HCT116 (cell line): Measurements from ENCODE around the gene COBL. TPM values are rescaled to one million over a fixed set of nuclear protein-coding genes. Genes with fewer than 3 reads are reported as not detected.

Source experiments
- ATAC-seq: fragments of 200-7000 bp; cut with Tn5 transposase; 2 replicates; pipeline ENCODE4 v1.9.1; 2020; ENCODE audit warnings: mild to moderate bottlenecking, moderate library complexity
- BruUV-seq: library from RNA; stranded (reverse); fragments of 400-500 nt; replicated peaks from 2 replicates; lab custom pipeline; 2021; lab: Mats Ljungman, UMichigan
- CTCF ChIA-PET: fragments of 300-600 bp; sonication (Branson Sonifier 250); formaldehyde crosslinking; loops from one replicate; lab custom pipeline; 2021; ENCODE audit warnings: antibody characterized with exemption; lab: Charles Lee
- POLR2A ChIA-PET: fragments of 300-600, 350-600 bp; sonication (Branson Sonifier 250); formaldehyde crosslinking; loops from one replicate; lab custom pipeline; 2021; ENCODE audit warnings: antibody characterized with exemption; lab: Charles Lee
- RAD21 ChIA-PET, 2 experiments: fragments of 300-600 bp; sonication (Branson Sonifier 250); formaldehyde crosslinking; loops; one replicate each; lab custom pipeline; 2023; ENCODE audit warnings: low total read pairs in 2 of 2; ENCODE audit not compliant: uncharacterized antibody in 2 of 2, unreplicated experiment in 2 of 2, low non-redundant PET in 1 of 2; lab: Charles Lee
- DNase-seq: peaks from one replicate; pipeline ENCODE4 v3.0.0-alpha.2; 2010; ENCODE audit warnings: low read depth, low spot score
- H2AFZ ChIP-seq: fragments of 200-600 bp; shearing (Covaris generic), sonication (generic); 2 replicates; pipeline ENCODE4 v1.6.1; 2017; ENCODE audit warnings: low read depth, mixed run types, mixed read lengths, antibody characterized with exemption, low read length; ENCODE audit not compliant: poor library complexity, severe bottlenecking
- H3K27ac ChIP-seq: 2 replicates; pipeline ENCODE4 v1.5.1; 2012; ENCODE audit warnings: low read depth, low read length
- H3K27me3 ChIP-seq: fragments of 200-600 bp; sonication (generic); 2 replicates; pipeline ENCODE4 v1.6.1; 2016; ENCODE audit warnings: mixed run types, low read length, mixed read lengths; ENCODE audit not compliant: insufficient read depth
- H3K36me3 ChIP-seq, 2 experiments: fragments of 200-500 bp in 1 of 2; fragments of 200-600 bp in 1 of 2; sonication (Bioruptor generic) in 1 of 2; sonication (generic) in 1 of 2; 2 replicates each; pipeline versions ENCODE4 v1.5.1 to v1.6.1; 2014 to 2016; ENCODE audit warnings: low read length in 2 of 2, inconsistent platforms in 1 of 2, mixed read lengths in 1 of 2, mixed run types in 1 of 2; ENCODE audit not compliant: insufficient read depth in 2 of 2, control insufficient read depth in 1 of 2
- H3K4me1 ChIP-seq, 2 experiments: fragments of 200-600 bp in 1 of 2; sonication (generic) in 1 of 2; 2 replicates each; pipeline versions ENCODE4 v1.5.1 to v1.6.1; 2012 to 2017; ENCODE audit warnings: low read length in 2 of 2, inconsistent platforms in 1 of 2, mild to moderate bottlenecking in 1 of 2, mixed read lengths in 1 of 2, mixed run types in 1 of 2, moderate library complexity in 1 of 2; ENCODE audit not compliant: insufficient read depth in 2 of 2, control insufficient read depth in 1 of 2
- H3K4me2 ChIP-seq: fragments of 200-600 bp; sonication (generic); 2 replicates; pipeline ENCODE4 v1.6.1; 2017; ENCODE audit warnings: mixed run types, low read length, mixed read lengths
- H3K4me3 ChIP-seq, 2 experiments: fragments of 200-600 bp in 1 of 2; sonication (generic) in 1 of 2; replicated peaks in 1 of 2; 2 replicates each; pipeline ENCODE4 v1.5.1; 2011 to 2016; ENCODE audit warnings: low read length in 2 of 2, control low read depth in 1 of 2, low read depth in 1 of 2, mild to moderate bottlenecking in 1 of 2, mixed read lengths in 1 of 2, mixed run types in 1 of 2
- H3K79me2 ChIP-seq: fragments of 200-600 bp; sonication (generic); 2 replicates; pipeline ENCODE4 v1.6.1; 2017; ENCODE audit warnings: mild to moderate bottlenecking, mixed run types, low read length, moderate library complexity, mixed read lengths; ENCODE audit not compliant: insufficient read depth
- H3K9ac ChIP-seq: fragments of 200-600 bp; sonication (generic); 2 replicates; pipeline ENCODE4 v1.6.1; 2016; ENCODE audit warnings: low read length, mixed read lengths
- H3K9me2 ChIP-seq: fragments of 200-600 bp; sonication (generic), shearing (Covaris generic); 2 replicates; pipeline ENCODE4 v1.6.1; 2017; ENCODE audit warnings: mixed run types, mild to moderate bottlenecking, moderate library complexity; ENCODE audit not compliant: insufficient read depth
- H3K9me3 ChIP-seq, 2 experiments: fragments of 200-500 bp in 1 of 2; fragments of 200-600 bp in 1 of 2; sonication (Bioruptor generic) in 1 of 2; sonication (generic) in 1 of 2; 2 replicates each; pipeline ENCODE4 v1.6.1; 2014 to 2017; ENCODE audit warnings: low read length in 2 of 2, mixed read lengths in 2 of 2, inconsistent platforms in 1 of 2, low read depth in 1 of 2, mild to moderate bottlenecking in 1 of 2, mixed run types in 1 of 2, moderate library complexity in 1 of 2; ENCODE audit not compliant: control insufficient read depth in 1 of 2, insufficient read depth in 1 of 2
- H4K20me1 ChIP-seq: fragments of 200-600 bp; sonication (generic), shearing (Covaris generic); 2 replicates; pipeline ENCODE4 v1.6.1; 2017; ENCODE audit warnings: mixed run types, mild to moderate bottlenecking, moderate library complexity; ENCODE audit not compliant: insufficient read depth
- CBX3 ChIP-seq: IDR thresholded peaks from 2 replicates; pipeline ENCODE4 v1.6.1; 2012; ENCODE audit warnings: low read depth
- CEBPB ChIP-seq: IDR thresholded peaks from 2 replicates; pipeline ENCODE4 v1.6.1; 2012; ENCODE audit warnings: low read depth
- CTCF ChIP-seq, 3 experiments: fragments of 200-600 bp in 1 of 3; sonication (generic) in 1 of 3; IDR thresholded peaks in 2 of 3; conservative IDR thresholded peaks in 1 of 3; 2 replicates each; pipeline ENCODE4 v1.5.1; 2012 to 2017; ENCODE audit warnings: low read depth in 2 of 3, low read length in 2 of 3, antibody characterized with exemption in 1 of 3, borderline replicate concordance in 1 of 3, control low read depth in 1 of 3, mild to moderate bottlenecking in 1 of 3, mixed read lengths in 1 of 3, mixed run types in 1 of 3, moderate library complexity in 1 of 3; ENCODE audit not compliant: insufficient read depth in 1 of 3
- ELF1 ChIP-seq: IDR thresholded peaks from 2 replicates; pipeline ENCODE4 v1.6.1; 2012; ENCODE audit warnings: low read depth, borderline replicate concordance
- EZH2phosphoT487 ChIP-seq: fragments of 200-600 bp; IDR thresholded peaks from 2 replicates; pipeline ENCODE4 v1.6.1; 2018; ENCODE audit warnings: antibody characterized with exemption, borderline replicate concordance
- MAX ChIP-seq: IDR thresholded peaks from 2 replicates; pipeline ENCODE4 v1.6.1; 2012
- POLR2A ChIP-seq: IDR thresholded peaks from 2 replicates; pipeline ENCODE4 v1.7.0; 2011; ENCODE audit warnings: borderline replicate concordance; ENCODE audit not compliant: insufficient read depth, insufficient read length; ENCODE audit errors: extremely low read depth
- RAD21 ChIP-seq: IDR thresholded peaks from 2 replicates; pipeline ENCODE4 v1.6.1; 2012; ENCODE audit warnings: low read depth, mild to moderate bottlenecking
- SP1 ChIP-seq: IDR thresholded peaks from 2 replicates; pipeline ENCODE4 v1.6.1; 2012; ENCODE audit warnings: low read depth
- SRF ChIP-seq: IDR thresholded peaks from 2 replicates; pipeline ENCODE4 v1.6.1; 2012; ENCODE audit warnings: low read depth
- TCF7L2 ChIP-seq: IDR thresholded peaks from 2 replicates; pipeline ENCODE4 v1.7.0; 2011; ENCODE audit warnings: borderline replicate concordance, inconsistent platforms; ENCODE audit not compliant: insufficient read depth, insufficient read length; ENCODE audit errors: extremely low read depth
- ZBTB33 ChIP-seq: IDR thresholded peaks from 2 replicates; pipeline ENCODE4 v1.6.1; 2011; ENCODE audit warnings: mild to moderate bottlenecking, low read length, moderate library complexity; ENCODE audit not compliant: insufficient replicate concordance; ENCODE audit errors: extremely low read depth
- ZNF274 ChIP-seq: fragments of 200-500 bp; sonication (Bioruptor generic); IDR thresholded peaks from 2 replicates; pipeline ENCODE4 v1.6.1; 2014; ENCODE audit warnings: mild to moderate bottlenecking, low read depth, low read length, inconsistent platforms
- intact Hi-C: fragments of 100-400 bp; cut with micrococcal nuclease; formaldehyde crosslinking; loops from 2 replicates; pipeline ENCODE4 v1.10.0; 2022
- total RNA-seq: library from RNA; stranded (reverse); gene quantifications from one replicate; pipeline ENCODE4 v1.2.1, GENCODE V29; 2021; ENCODE audit not compliant: unreplicated experiment

The COBL gene
- total RNA-seq, 1 experiment from 2014 or later: 19.3 TPM

GRCh38 chr7:51024867-51025266 is 291.7 kb downstream of the COBL start:
- intact Hi-C loops: no loop called here
- ATAC-seq (no peak), DNase-seq (no peak)
- Histone ChIP-seq H3K9me3 (no peaks in the 10 kb centered on the region), H3K36me3 (no peaks in the 10 kb centered on the region), H3K4me1 (no peaks in the 10 kb centered on the region; a peak in 1 of 4 replicates), H3K27me3 (no peaks in the 10 kb centered on the region), H3K79me2 (no peaks in the 10 kb centered on the region), H3K9me2 (no peaks in the 10 kb centered on the region), H2AFZ (no peak overlapping the region), H4K20me1 (no peaks in the 10 kb centered on the region), H3K4me3 (no peak overlapping the region), H3K27ac (no peak overlapping the region), H3K4me2 (no peak overlapping the region), H3K9ac (no peak overlapping the region)
- RAD21 ChIA-PET: no interaction called here
- CTCF ChIA-PET: no interaction called here
- POLR2A ChIA-PET: interaction anchor here (0.6 kb wide), 1 partner anchor 40 kb away, joined by 4 read pairs; no protein-coding TSS in a partner anchor
- no TSS peak for BruUV-seq
- TF ChIP-seq POLR2A (no peak), ZNF274 (no peak), MAX (no peak), ZBTB33 (no peak), ELF1 (no peak), RAD21 (no peak), EZH2phosphoT487 (no peak)

- no peaks in the 10 kb centered on the region for H4K20me1 ChIP-seq
- ChIA-PET RAD21 (no interaction called here), CTCF (no interaction called here)
- TF ChIP-seq SP1: no peak
- TF ChIP-seq ELF1: no peak
- no peak for TF ChIP-seq CBX3
- TF ChIP-seq SRF: no peak
- no peak for TF ChIP-seq EZH2phosphoT487
- no peak for TF ChIP-seq RAD21
- no peak for TF ChIP-seq CTCF (IDR thresholded peaks at IDR 0.05 in 2 of 3, conservative IDR thresholded peaks at IDR 0.05 in 1 of 3; ENCODE audit: borderline replicate concordance in 1 of 3, insufficient read depth in 1 of 3, low read depth in 2 of 3, low read length in 2 of 3)
- no peak for TF ChIP-seq ZBTB33
- TF ChIP-seq TCF7L2: no peak
- no peak for TF ChIP-seq ZNF274
- no peak for TF ChIP-seq CEBPB
- TF ChIP-seq POLR2A: no peak
These were observed 293.1 kb downstream of the COBL start for GRCh38 chr7:51023547-51023946.

More at GRCh38 chr7:51023547-51023946, 293.1 kb downstream of the COBL start:
- Histone ChIP-seq H3K27ac (no peak overlapping the region), H3K36me3 (no peaks in the 10 kb centered on the region), H2AFZ (no peak overlapping the region), H3K4me2 (no peak overlapping the region), H3K9me2 (no peaks in the 10 kb centered on the region), H3K9me3 (no peaks in the 10 kb centered on the region), H3K9ac (no peak overlapping the region), H3K27me3 (no peaks in the 10 kb centered on the region), H3K79me2 (no peaks in the 10 kb centered on the region), H3K4me1 (no peaks in the 10 kb centered on the region; a peak in 1 of 4 replicates), H3K4me3 (no peak overlapping the region)
- no TSS peak for BruUV-seq
- DNase-seq (no peak), ATAC-seq (no peak)
- POLR2A ChIA-PET: no interaction called here
- intact Hi-C loops: no loop called here
